ENCODE data around the gene RNF5. TPM values are rescaled to one million over a fixed set of nuclear protein-coding genes. Genes with fewer than 3 reads are reported as not detected.
"Not testable (repeated sequence)": the region's sequence is repeated elsewhere in the genome, so short reads cannot be mapped to it uniquely, and the experiment has no call there.

The RNF5 gene
- total RNA-seq, 2 experiments from 2014 or later = 58.4 to 58.9 TPM

- POLR2A ChIA-PET = no interaction called here
- CTCF ChIA-PET = no interaction called here
Observed at GRCh38 chr6:32171234-32171633, 7.0 kb upstream of the RNF5 start.

GRCh38 chr6:32173051-32173727 is 5.0 kb upstream of the RNF5 start:
- POLR2A ChIA-PET = no interaction called here
- CTCF ChIA-PET = no interaction called here

- ChIA-PET POLR2A (no interaction called here), CTCF (no interaction called here)
Observed at GRCh38 chr6:32174416-32174815, 3.8 kb upstream of the RNF5 start.

GRCh38 chr6:32175322-32175710 is 2.9 kb upstream of the RNF5 start:
- ChIA-PET CTCF (no interaction called here), POLR2A (no interaction called here)

- POLR2A ChIA-PET = interaction anchor here (0.7 kb wide), 1 partner anchor 17 kb away, joined by 4 read pairs; the partner anchor contains the start of gene GPSM3
- CTCF ChIA-PET = interaction anchor here (1.5 to 1.7 kb wide), 2 partner anchors 12 to 20 kb away, joined by 4 read pairs; no protein-coding TSS in a partner anchor
Observed at GRCh38 chr6:32175711-32176475, 2.3 kb upstream of the RNF5 start, which contains the start of gene AGPAT1. AGPAT1 (minus strand) TSS chr6:32176084; CDS start chr6:32171496, 4,588 bp downstream.

GRCh38 chr6:32176476-32177182 is 1.6 kb upstream of the RNF5 start:
- POLR2A ChIA-PET = interaction anchor here (0.7 kb wide), 1 partner anchor 16 kb away, joined by 4 read pairs; the partner anchor contains the start of gene GPSM3
- CTCF ChIA-PET = interaction anchor here (1.5 to 1.7 kb wide), 2 partner anchors 11 to 19 kb away, joined by 4 read pairs; no protein-coding TSS in a partner anchor

GRCh38 chr6:32177183-32177787 is 920 bp upstream of the RNF5 start:
- CTCF ChIA-PET = interaction anchor here (1.5 to 1.7 kb wide), 2 partner anchors 10 to 18 kb away, joined by 4 read pairs; no protein-coding TSS in a partner anchor

GRCh38 chr6:32178547-32179440 is 589 bp downstream of the RNF5 start:
- CTCF ChIA-PET = interaction anchor here (0.7 to 1.5 kb wide), 4 partner anchors 9 to 67 kb away, joined by 4 to 7 read pairs (median 5); partner anchors contain the start of gene GPSM3
- POLR2A ChIA-PET = interaction anchor here (0.5 to 1.2 kb wide), 5 partner anchors 11 to 167 kb away, joined by 3 to 16 read pairs (median 7); partner anchors contain the start of genes GPSM3 and PBX2

More at GRCh38 chr6:32177183-32177787, 920 bp upstream of the RNF5 start:
- POLR2A ChIA-PET = no interaction called here

GRCh38 chr6:32179766-32180405 is 1.7 kb downstream of the RNF5 start:
- POLR2A ChIA-PET = interaction anchor here (0.7 to 1.2 kb wide), 2 partner anchors 16 to 51 kb away, joined by 4 to 11 read pairs; no protein-coding TSS in a partner anchor
- CTCF ChIA-PET = interaction anchor here (1.3 to 1.5 kb wide), 2 partner anchors 13 to 16 kb away, joined by 6 to 7 read pairs; partner anchors contain the start of gene GPSM3

GRCh38 chr6:32181148-32181702 is 3.0 kb downstream of the RNF5 start:
- ChIA-PET POLR2A (no interaction called here), CTCF (no interaction called here)

GRCh38 chr6:32181915-32182529 is 3.8 kb downstream of the RNF5 start:
- ChIA-PET CTCF (interaction anchor here (1.3 kb wide), 1 partner anchor 13 kb away, joined by 5 read pairs; no protein-coding TSS in a partner anchor), POLR2A (no interaction called here)

- ChIA-PET POLR2A (interaction anchor here (0.7 kb wide), 1 partner anchor 9 kb away, joined by 3 read pairs; no protein-coding TSS in a partner anchor), CTCF (interaction anchor here (1.3 kb wide), 1 partner anchor 12 kb away, joined by 5 read pairs; no protein-coding TSS in a partner anchor)
Observed at GRCh38 chr6:32182555-32182981, 4.4 kb downstream of the RNF5 start.

GRCh38 chr6:32183030-32183429 is 4.8 kb downstream of the RNF5 start:
- POLR2A ChIA-PET = interaction anchor here (0.7 kb wide), 1 partner anchor 9 kb away, joined by 3 read pairs; no protein-coding TSS in a partner anchor
- CTCF ChIA-PET = interaction anchor here (1.3 kb wide), 1 partner anchor 12 kb away, joined by 5 read pairs; no protein-coding TSS in a partner anchor

GRCh38 chr6:32183483-32184083 is 5.4 kb downstream of the RNF5 start:
- POLR2A ChIA-PET = interaction anchor here (0.7 kb wide), 1 partner anchor 8 kb away, joined by 3 read pairs; no protein-coding TSS in a partner anchor

GRCh38 chr6:32184084-32184640 is 6.0 kb downstream of the RNF5 start, which contains the start of gene AGER:
AGER (minus strand) TSS chr6:32184253; CDS start chr6:32184222, 31 bp downstream.
- ChIA-PET CTCF (no interaction called here), POLR2A (no interaction called here)

More at GRCh38 chr6:32183483-32184083, 5.4 kb downstream of the RNF5 start:
- CTCF ChIA-PET = no interaction called here

- POLR2A ChIA-PET = interaction anchor here (0.6 kb wide), 1 partner anchor 1588 kb away, joined by 6 read pairs; no protein-coding TSS in a partner anchor
- CTCF ChIA-PET = not testable (repeated sequence)
Observed at GRCh38 chr6:32185681-32186131, 7.5 kb downstream of the RNF5 start.

Data from activated CD8-positive, alpha-beta memory T cell treated with anti-CD3 and anti-CD28 coated beads for 36 hours (primary cell).